HCT116 (cell line): Measurements from ENCODE around the gene BRD7. TPM values are rescaled to one million over a fixed set of nuclear protein-coding genes. Genes with fewer than 3 reads are reported as not detected.

Experiments used
- ATAC-seq: fragments of 200-7000 bp; cut with Tn5 transposase; 2 replicates; pipeline ENCODE4 v1.9.1; 2020; ENCODE audit warnings: mild to moderate bottlenecking, moderate library complexity
- BruUV-seq: library from RNA; stranded (reverse); fragments of 400-500 nt; replicated peaks from 2 replicates; lab custom pipeline; 2021; lab: Mats Ljungman, UMichigan
- CTCF ChIA-PET: fragments of 300-600 bp; sonication (Branson Sonifier 250); formaldehyde crosslinking; loops from one replicate; lab custom pipeline; 2021; ENCODE audit warnings: antibody characterized with exemption; lab: Charles Lee
- POLR2A ChIA-PET: fragments of 300-600, 350-600 bp; sonication (Branson Sonifier 250); formaldehyde crosslinking; loops from one replicate; lab custom pipeline; 2021; ENCODE audit warnings: antibody characterized with exemption; lab: Charles Lee
- RAD21 ChIA-PET, 2 experiments: fragments of 300-600 bp; sonication (Branson Sonifier 250); formaldehyde crosslinking; loops; one replicate each; lab custom pipeline; 2023; ENCODE audit warnings: low total read pairs in 2 of 2; ENCODE audit not compliant: uncharacterized antibody in 2 of 2, unreplicated experiment in 2 of 2, low non-redundant PET in 1 of 2; lab: Charles Lee
- DNase-seq: peaks from one replicate; pipeline ENCODE4 v3.0.0-alpha.2; 2010; ENCODE audit warnings: low read depth, low spot score
- H2AFZ ChIP-seq: fragments of 200-600 bp; shearing (Covaris generic), sonication (generic); 2 replicates; pipeline ENCODE4 v1.6.1; 2017; ENCODE audit warnings: low read depth, mixed run types, mixed read lengths, antibody characterized with exemption, low read length; ENCODE audit not compliant: poor library complexity, severe bottlenecking
- H3K27ac ChIP-seq: 2 replicates; pipeline ENCODE4 v1.5.1; 2012; ENCODE audit warnings: low read depth, low read length
- H3K27me3 ChIP-seq: fragments of 200-600 bp; sonication (generic); 2 replicates; pipeline ENCODE4 v1.6.1; 2016; ENCODE audit warnings: mixed run types, low read length, mixed read lengths; ENCODE audit not compliant: insufficient read depth
- H3K36me3 ChIP-seq, 2 experiments: fragments of 200-500 bp in 1 of 2; fragments of 200-600 bp in 1 of 2; sonication (Bioruptor generic) in 1 of 2; sonication (generic) in 1 of 2; 2 replicates each; pipeline versions ENCODE4 v1.5.1 to v1.6.1; 2014 to 2016; ENCODE audit warnings: low read length in 2 of 2, inconsistent platforms in 1 of 2, mixed read lengths in 1 of 2, mixed run types in 1 of 2; ENCODE audit not compliant: insufficient read depth in 2 of 2, control insufficient read depth in 1 of 2
- H3K4me1 ChIP-seq, 2 experiments: fragments of 200-600 bp in 1 of 2; sonication (generic) in 1 of 2; 2 replicates each; pipeline versions ENCODE4 v1.5.1 to v1.6.1; 2012 to 2017; ENCODE audit warnings: low read length in 2 of 2, inconsistent platforms in 1 of 2, mild to moderate bottlenecking in 1 of 2, mixed read lengths in 1 of 2, mixed run types in 1 of 2, moderate library complexity in 1 of 2; ENCODE audit not compliant: insufficient read depth in 2 of 2, control insufficient read depth in 1 of 2
- H3K4me2 ChIP-seq: fragments of 200-600 bp; sonication (generic); 2 replicates; pipeline ENCODE4 v1.6.1; 2017; ENCODE audit warnings: mixed run types, low read length, mixed read lengths
- H3K4me3 ChIP-seq, 2 experiments: fragments of 200-600 bp in 1 of 2; sonication (generic) in 1 of 2; replicated peaks in 1 of 2; 2 replicates each; pipeline ENCODE4 v1.5.1; 2011 to 2016; ENCODE audit warnings: low read length in 2 of 2, control low read depth in 1 of 2, low read depth in 1 of 2, mild to moderate bottlenecking in 1 of 2, mixed read lengths in 1 of 2, mixed run types in 1 of 2
- H3K79me2 ChIP-seq: fragments of 200-600 bp; sonication (generic); 2 replicates; pipeline ENCODE4 v1.6.1; 2017; ENCODE audit warnings: mild to moderate bottlenecking, mixed run types, low read length, moderate library complexity, mixed read lengths; ENCODE audit not compliant: insufficient read depth
- H3K9ac ChIP-seq: fragments of 200-600 bp; sonication (generic); 2 replicates; pipeline ENCODE4 v1.6.1; 2016; ENCODE audit warnings: low read length, mixed read lengths
- H3K9me2 ChIP-seq: fragments of 200-600 bp; sonication (generic), shearing (Covaris generic); 2 replicates; pipeline ENCODE4 v1.6.1; 2017; ENCODE audit warnings: mixed run types, mild to moderate bottlenecking, moderate library complexity; ENCODE audit not compliant: insufficient read depth
- H3K9me3 ChIP-seq, 2 experiments: fragments of 200-500 bp in 1 of 2; fragments of 200-600 bp in 1 of 2; sonication (Bioruptor generic) in 1 of 2; sonication (generic) in 1 of 2; 2 replicates each; pipeline ENCODE4 v1.6.1; 2014 to 2017; ENCODE audit warnings: low read length in 2 of 2, mixed read lengths in 2 of 2, inconsistent platforms in 1 of 2, low read depth in 1 of 2, mild to moderate bottlenecking in 1 of 2, mixed run types in 1 of 2, moderate library complexity in 1 of 2; ENCODE audit not compliant: control insufficient read depth in 1 of 2, insufficient read depth in 1 of 2
- H4K20me1 ChIP-seq: fragments of 200-600 bp; sonication (generic), shearing (Covaris generic); 2 replicates; pipeline ENCODE4 v1.6.1; 2017; ENCODE audit warnings: mixed run types, mild to moderate bottlenecking, moderate library complexity; ENCODE audit not compliant: insufficient read depth
- ATF3 ChIP-seq: IDR thresholded peaks from 2 replicates; pipeline ENCODE4 v1.6.1; 2012
- CBX3 ChIP-seq: IDR thresholded peaks from 2 replicates; pipeline ENCODE4 v1.6.1; 2012; ENCODE audit warnings: low read depth
- CEBPB ChIP-seq: IDR thresholded peaks from 2 replicates; pipeline ENCODE4 v1.6.1; 2012; ENCODE audit warnings: low read depth
- CTCF ChIP-seq, 3 experiments: fragments of 200-600 bp in 1 of 3; sonication (generic) in 1 of 3; IDR thresholded peaks in 2 of 3; conservative IDR thresholded peaks in 1 of 3; 2 replicates each; pipeline ENCODE4 v1.5.1; 2012 to 2017; ENCODE audit warnings: low read depth in 2 of 3, low read length in 2 of 3, antibody characterized with exemption in 1 of 3, borderline replicate concordance in 1 of 3, control low read depth in 1 of 3, mild to moderate bottlenecking in 1 of 3, mixed read lengths in 1 of 3, mixed run types in 1 of 3, moderate library complexity in 1 of 3; ENCODE audit not compliant: insufficient read depth in 1 of 3
- EGR1 ChIP-seq: IDR thresholded peaks from 2 replicates; pipeline ENCODE4 v1.6.1; 2012; ENCODE audit warnings: low read depth
- EZH2phosphoT487 ChIP-seq: fragments of 200-600 bp; IDR thresholded peaks from 2 replicates; pipeline ENCODE4 v1.6.1; 2018; ENCODE audit warnings: antibody characterized with exemption, borderline replicate concordance
- POLR2AphosphoS5 ChIP-seq: IDR thresholded peaks from 2 replicates; pipeline ENCODE4 v1.6.1; 2011; ENCODE audit warnings: mild to moderate bottlenecking, low read depth, low read length, moderate library complexity
- RAD21 ChIP-seq: IDR thresholded peaks from 2 replicates; pipeline ENCODE4 v1.6.1; 2012; ENCODE audit warnings: low read depth, mild to moderate bottlenecking
- REST ChIP-seq: IDR thresholded peaks from 2 replicates; pipeline ENCODE4 v1.6.1; 2012; ENCODE audit warnings: low read depth
- SP1 ChIP-seq: IDR thresholded peaks from 2 replicates; pipeline ENCODE4 v1.6.1; 2012; ENCODE audit warnings: low read depth
- TCF7L2 ChIP-seq: IDR thresholded peaks from 2 replicates; pipeline ENCODE4 v1.7.0; 2011; ENCODE audit warnings: borderline replicate concordance, inconsistent platforms; ENCODE audit not compliant: insufficient read depth, insufficient read length; ENCODE audit errors: extremely low read depth
- ZBTB33 ChIP-seq: IDR thresholded peaks from 2 replicates; pipeline ENCODE4 v1.6.1; 2011; ENCODE audit warnings: mild to moderate bottlenecking, low read length, moderate library complexity; ENCODE audit not compliant: insufficient replicate concordance; ENCODE audit errors: extremely low read depth
- ZFX ChIP-seq: fragments of 450-650 bp; IDR thresholded peaks from 2 replicates; pipeline ENCODE4 v1.6.1; 2017
- intact Hi-C: fragments of 100-400 bp; cut with micrococcal nuclease; formaldehyde crosslinking; loops from 2 replicates; pipeline ENCODE4 v1.10.0; 2022
- total RNA-seq: library from RNA; stranded (reverse); gene quantifications from one replicate; pipeline ENCODE4 v1.2.1, GENCODE V29; 2021; ENCODE audit not compliant: unreplicated experiment

BRD7 gene
- total RNA-seq, 1 experiment from 2014 or later, result 85.4 TPM

GRCh38 chr16:50407351-50407750, 38.6 kb upstream of the BRD7 start:
- Histone ChIP-seq H3K4me3 (no peak overlapping the region), H3K36me3 (no peaks in the 10 kb centered on the region), H4K20me1 (no peaks in the 10 kb centered on the region), H3K79me2 (no peaks in the 10 kb centered on the region), H3K27me3 (no peaks in the 10 kb centered on the region), H3K9me2 (no peaks in the 10 kb centered on the region), H3K9ac (no peak overlapping the region), H3K4me2 (no peak overlapping the region), H3K4me1 (no peaks in the 10 kb centered on the region), H3K27ac (no peak overlapping the region), H3K9me3 (no peaks in the 10 kb centered on the region), H2AFZ (no peak overlapping the region)
- intact Hi-C loops, result no loop called here
- no peak for ATAC-seq
- ChIA-PET CTCF (no interaction called here), RAD21 (no interaction called here), POLR2A (no interaction called here)
- no TSS peak for BruUV-seq
- TF ChIP-seq ZFX (no peak), POLR2AphosphoS5 (no peak), RAD21 (no peak), CEBPB (no peak), EZH2phosphoT487 (no peak), SP1 (no peak), CTCF (IDR thresholded peaks at IDR 0.05 in 2 of 3, conservative IDR thresholded peaks at IDR 0.05 in 1 of 3; ENCODE audit: borderline replicate concordance in 1 of 3, insufficient read depth in 1 of 3, low read depth in 2 of 3, low read length in 2 of 3) (no peak), ZBTB33 (no peak), ATF3 (no peak), EGR1 (no peak), TCF7L2 (no peak), REST (no peak), CBX3 (no peak)
- no peak for DNase-seq
